Muscle layer of duodenum (tissue), 2 donors: Measurements from ENCODE around the gene TOP2A.
"Not testable (repeated sequence)": the region's sequence is repeated elsewhere in the genome, so short reads cannot be mapped to it uniquely, and the experiment has no call there.

Experiments
- H3K27ac ChIP-seq: one replicate; pipeline ENCODE4 v1.7.0; 2013; ENCODE audit warnings: mild to moderate bottlenecking, low read length
- H3K27me3 ChIP-seq: one replicate; pipeline ENCODE4 v1.7.0; 2013; ENCODE audit warnings: low read depth, mild to moderate bottlenecking, control low read depth, low read length
- H3K36me3 ChIP-seq, 2 donors: one replicate each; pipeline ENCODE4 v1.7.0; 2013; ENCODE audit warnings: low read length in 2 of 2, control low read depth in 1 of 2, mild to moderate bottlenecking in 1 of 2; ENCODE audit not compliant: insufficient read depth in 2 of 2, control insufficient read depth in 1 of 2
- H3K4me1 ChIP-seq, 2 donors: one replicate each; pipeline ENCODE4 v1.7.0; 2013; ENCODE audit warnings: low read length in 2 of 2, mild to moderate bottlenecking in 2 of 2, control low read depth in 1 of 2, moderate library complexity in 1 of 2; ENCODE audit not compliant: insufficient read depth in 2 of 2, control insufficient read depth in 1 of 2
- H3K4me3 ChIP-seq, 2 donors: one replicate each; pipeline ENCODE4 v1.7.0; 2013; ENCODE audit warnings: low read length in 2 of 2, low read depth in 1 of 2, mild to moderate bottlenecking in 1 of 2
- H3K9me3 ChIP-seq, 2 donors: one replicate each; pipeline ENCODE4 v1.7.0; 2013; ENCODE audit warnings: low read length in 2 of 2, control low read depth in 1 of 2, mild to moderate bottlenecking in 1 of 2; ENCODE audit not compliant: control insufficient read depth in 1 of 2
- donor health status: healthy.

The TOP2A gene

DNA sequence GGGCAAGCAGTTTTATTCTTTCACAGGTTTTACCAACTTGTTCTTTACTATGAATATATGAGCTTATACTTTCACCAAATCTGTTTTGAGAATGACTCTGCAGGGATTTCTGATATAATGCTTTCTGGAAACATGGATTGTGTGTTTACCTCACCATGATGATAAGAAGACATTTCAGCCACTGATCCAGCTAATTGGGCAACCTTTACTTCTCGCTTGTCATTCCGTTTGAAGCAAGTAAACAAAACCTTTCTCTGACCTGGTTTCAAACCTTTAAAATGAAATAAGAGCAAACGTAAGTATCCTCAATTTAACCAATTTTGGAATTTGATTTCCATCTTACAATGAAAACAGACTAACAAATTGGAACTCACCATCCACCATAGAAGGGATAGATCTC, 13.7 kb downstream of the TOP2A start:
- Histone ChIP-seq H3K9me3 (no peaks in the 10 kb centered on the region), H3K36me3 (no peaks in the 10 kb centered on the region), H3K27ac (no peak overlapping the region), H3K27me3 (no peaks in the 10 kb centered on the region), H3K4me1 (no peaks in the 10 kb centered on the region), H3K4me3 (no peak overlapping the region)

DNA sequence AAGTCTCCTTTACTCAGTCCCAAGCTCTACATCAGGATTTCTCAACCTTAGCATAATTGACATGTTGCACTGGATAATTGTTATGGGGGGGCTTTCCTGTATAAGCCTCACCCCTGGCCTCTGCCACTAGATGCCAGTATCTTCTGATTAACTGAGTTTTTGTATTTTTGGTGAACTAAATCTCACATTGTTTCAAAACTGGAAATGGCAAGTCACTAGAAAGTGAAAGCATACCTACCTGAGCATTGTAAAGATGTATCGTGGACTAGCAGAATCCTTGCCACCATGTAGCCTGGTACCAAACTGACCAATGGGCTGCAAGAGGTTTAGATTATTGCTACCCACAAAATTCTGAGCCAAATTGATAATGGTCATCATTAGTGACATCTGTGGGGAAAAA, 15.0 kb downstream of the TOP2A start:
- Histone ChIP-seq H3K9me3 (no peaks in the 10 kb centered on the region), H3K27ac (no peak overlapping the region), H3K4me3 (no peak overlapping the region), H3K36me3 (no peaks in the 10 kb centered on the region), H3K27me3 (no peaks in the 10 kb centered on the region), H3K4me1 (no peaks in the 10 kb centered on the region)

DNA sequence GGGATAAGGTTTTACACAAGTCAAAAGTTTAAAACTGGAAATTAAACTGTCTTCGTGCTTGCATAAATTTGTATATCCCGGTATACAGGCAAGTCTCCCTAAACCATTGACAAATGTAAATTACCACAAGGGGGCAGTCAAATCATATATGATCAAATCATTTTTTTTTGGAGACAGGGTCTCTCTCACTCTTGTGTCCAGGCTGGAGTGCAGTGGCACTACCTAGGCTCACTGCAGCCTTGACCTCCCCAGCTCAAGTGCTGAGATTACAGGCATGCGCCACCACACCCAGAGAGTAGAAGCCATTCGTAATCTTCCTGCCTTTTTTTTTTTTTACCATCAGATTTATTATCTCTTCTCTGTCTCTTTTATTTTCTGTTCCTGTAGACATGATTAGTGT, 18.5 kb downstream of the TOP2A start:
- no peaks in the 10 kb centered on the region for H3K4me1 ChIP-seq
- H3K9me3 ChIP-seq, result no peaks in the 10 kb centered on the region
- H3K27me3 ChIP-seq, result no peaks in the 10 kb centered on the region
- no peaks in the 10 kb centered on the region for H3K36me3 ChIP-seq
- H3K4me3 ChIP-seq, result no peak overlapping the region
- H3K27ac ChIP-seq, result no peak overlapping the region

DNA sequence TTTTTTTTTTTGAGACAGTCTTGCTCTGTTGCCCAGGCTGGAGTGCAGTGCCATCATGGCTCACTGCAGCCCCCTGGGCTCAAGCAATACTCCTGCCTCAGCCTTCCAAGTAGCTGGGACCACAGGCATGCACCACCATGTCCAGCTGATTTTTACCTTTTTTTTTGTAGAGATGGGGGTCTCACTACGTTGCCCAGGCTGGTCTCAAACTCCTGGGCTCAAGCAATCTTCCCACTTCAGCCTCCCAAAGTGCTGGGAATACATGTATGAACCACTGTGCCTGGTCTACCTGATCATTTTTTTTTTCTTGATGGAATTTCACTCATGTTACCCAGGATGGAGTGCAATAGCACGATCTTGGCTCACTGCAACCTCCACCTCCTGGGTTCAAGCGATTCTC, 31.1 kb downstream of the TOP2A start:
- H3K9me3 ChIP-seq, result not testable (repeated sequence)

DNA sequence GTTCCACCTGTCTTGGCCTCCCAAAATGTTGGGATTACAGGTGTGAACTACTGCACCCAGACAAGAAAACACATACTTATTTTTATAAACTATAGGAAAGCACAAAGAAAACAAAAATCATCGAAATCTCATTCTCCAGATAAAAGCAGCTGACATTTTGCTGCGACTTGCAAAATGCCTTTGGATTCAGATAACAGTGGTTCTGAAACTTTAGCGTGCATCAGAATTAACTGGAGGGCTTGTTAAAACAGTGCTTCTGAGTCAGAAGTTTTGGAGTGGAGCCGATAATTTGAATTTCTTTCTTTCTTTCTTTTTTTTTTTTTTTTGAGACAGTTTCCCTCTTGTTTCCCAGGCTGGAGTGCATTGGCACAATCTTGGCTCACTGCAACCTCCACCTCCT, 35.4 kb downstream of the TOP2A start:
- H3K27ac ChIP-seq, result no peak overlapping the region
- no peaks in the 10 kb centered on the region for H3K36me3 ChIP-seq
- H3K4me1 ChIP-seq, result no peaks in the 10 kb centered on the region
- H3K4me3 ChIP-seq, result no peak overlapping the region
- no peaks in the 10 kb centered on the region for H3K9me3 ChIP-seq
- no peaks in the 10 kb centered on the region for H3K27me3 ChIP-seq

More for the DNA sequence above, 31.1 kb downstream of the TOP2A start:
- H3K4me1 ChIP-seq, H3K36me3 ChIP-seq, H3K4me3 ChIP-seq, H3K27me3 ChIP-seq, H3K27ac ChIP-seq: not testable (repeated sequence)

DNA sequence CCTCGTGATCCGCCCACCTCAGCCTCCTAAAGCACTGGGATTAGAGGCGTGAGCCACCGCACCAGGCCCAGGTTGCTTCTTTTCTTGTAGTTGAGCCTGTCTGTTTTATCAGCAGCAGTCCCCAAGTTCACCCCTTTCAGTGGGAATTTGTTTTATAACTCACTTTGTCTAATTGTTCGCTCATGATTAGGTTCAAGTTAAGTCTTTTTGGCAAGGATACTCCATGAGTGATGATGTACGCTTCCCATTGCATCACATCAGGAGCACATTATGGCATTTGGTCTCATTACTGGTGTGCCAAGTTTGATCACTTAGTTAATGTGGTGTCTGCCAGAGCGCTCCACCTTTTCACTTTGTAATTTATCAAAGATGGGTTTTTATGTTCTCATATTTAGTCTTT, 38.7 kb downstream of the TOP2A start:
- Histone ChIP-seq H3K4me3 (no peak overlapping the region), H3K27me3 (no peaks in the 10 kb centered on the region), H3K36me3 (no peaks in the 10 kb centered on the region), H3K9me3 (no peaks in the 10 kb centered on the region), H3K27ac (no peak overlapping the region), H3K4me1 (no peaks in the 10 kb centered on the region)

DNA sequence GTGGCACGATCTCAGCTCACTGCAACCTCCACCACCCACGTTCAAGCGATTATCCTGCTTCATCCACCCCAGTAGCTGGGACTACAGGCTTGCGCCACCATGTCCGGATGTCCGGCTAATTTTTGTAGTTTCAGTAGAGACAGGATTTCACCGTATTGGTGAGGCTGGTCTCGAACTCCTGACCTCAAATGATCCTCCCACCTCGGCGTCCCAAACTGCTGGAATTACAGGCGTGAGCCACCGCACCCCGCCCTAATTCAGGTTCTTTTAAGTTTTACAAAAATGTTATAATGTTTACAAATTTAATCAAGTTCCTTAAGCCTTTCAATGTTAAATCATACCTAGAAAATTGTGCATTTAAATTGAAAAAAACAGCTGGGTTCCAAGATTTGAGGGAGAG, 39.9 kb downstream of the TOP2A start:
- H3K27me3 ChIP-seq, result no peaks in the 10 kb centered on the region
- no peak overlapping the region for H3K27ac ChIP-seq
- no peaks in the 10 kb centered on the region for H3K36me3 ChIP-seq
- no peaks in the 10 kb centered on the region for H3K4me1 ChIP-seq
- no peaks in the 10 kb centered on the region for H3K9me3 ChIP-seq
- no peak overlapping the region for H3K4me3 ChIP-seq

DNA sequence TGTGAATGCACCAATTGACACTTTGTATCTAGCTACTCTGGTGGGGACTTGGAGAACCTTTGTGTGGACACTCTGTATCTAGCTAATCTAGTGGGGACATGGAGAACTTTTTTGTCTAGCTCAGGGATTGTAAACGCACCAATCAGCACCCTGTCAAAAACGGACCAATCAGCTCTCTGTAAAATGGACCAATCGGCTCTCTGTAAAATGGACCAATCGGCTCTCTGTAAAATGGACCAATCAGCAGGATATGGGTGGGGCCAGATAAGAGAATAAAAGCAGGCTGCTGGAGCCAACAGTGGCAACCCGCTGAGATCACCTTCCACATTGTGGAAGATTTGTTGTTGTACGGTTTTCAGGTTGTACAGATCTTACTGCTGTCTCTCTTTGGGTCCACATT, 41.2 kb downstream of the TOP2A start:
- not testable (repeated sequence) for H3K36me3 ChIP-seq, H3K9me3 ChIP-seq, H3K4me1 ChIP-seq, H3K27me3 ChIP-seq, H3K27ac ChIP-seq, H3K4me3 ChIP-seq

DNA sequence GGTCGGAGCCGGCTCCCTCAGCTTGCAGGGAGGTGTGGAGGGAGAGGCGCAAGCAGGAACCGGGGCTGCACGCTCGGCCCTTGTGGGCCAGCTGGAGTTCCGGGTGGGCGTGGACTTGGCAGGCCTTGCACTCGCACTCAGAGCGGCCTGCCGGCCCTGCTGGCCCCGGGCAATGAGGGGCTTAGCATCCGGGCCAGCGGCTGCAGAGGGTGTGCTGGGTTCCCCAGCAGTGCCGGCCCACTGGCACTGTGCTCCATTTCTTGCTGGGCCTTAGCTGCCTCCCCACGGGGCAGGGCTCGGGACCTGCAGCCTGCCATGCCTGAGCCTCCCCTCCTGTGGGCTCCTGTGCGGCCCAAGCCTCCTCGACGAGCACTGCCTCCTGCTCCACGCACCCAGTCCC, 41.9 kb downstream of the TOP2A start:
- not testable (repeated sequence) for H3K27me3 ChIP-seq, H3K36me3 ChIP-seq, H3K4me3 ChIP-seq, H3K4me1 ChIP-seq, H3K9me3 ChIP-seq, H3K27ac ChIP-seq

DNA sequence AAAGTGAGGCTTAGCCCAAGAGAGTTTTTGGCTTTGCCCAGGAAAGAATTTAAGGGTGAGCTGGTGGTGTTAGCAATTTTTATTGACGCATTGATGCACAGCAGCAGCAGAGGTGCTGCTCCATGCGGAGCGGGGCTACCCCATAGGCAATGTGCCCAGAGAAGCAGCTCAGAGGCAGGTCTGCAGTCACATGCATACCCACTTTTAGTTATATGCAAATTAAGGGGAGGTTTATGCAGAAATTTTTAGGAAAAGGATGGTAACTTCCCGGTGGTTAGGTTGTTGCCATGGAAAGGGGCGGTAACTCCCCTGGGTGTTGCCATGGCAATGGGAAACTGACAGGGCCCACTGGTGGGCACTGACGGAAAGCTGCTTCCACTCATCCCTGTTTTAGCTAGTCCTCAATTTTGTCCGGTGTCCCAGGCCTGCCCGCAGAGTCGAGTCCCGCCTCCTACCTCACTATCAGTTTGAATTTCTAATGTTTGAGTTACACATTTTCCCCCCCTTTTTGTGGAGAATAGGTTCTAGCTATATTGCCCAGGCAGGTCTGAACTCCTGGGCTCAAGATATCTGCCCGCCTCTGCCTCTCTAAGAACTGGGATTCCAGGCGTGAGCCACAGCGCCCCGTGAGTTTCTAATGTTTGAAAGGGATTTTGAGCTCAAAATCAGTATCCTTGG, 42.7 kb downstream of the TOP2A start:
- H3K4me1 ChIP-seq, result no peaks in the 10 kb centered on the region
- no peaks in the 10 kb centered on the region for H3K36me3 ChIP-seq
- no peak overlapping the region for H3K4me3 ChIP-seq
- H3K27ac ChIP-seq, result no peak overlapping the region
- H3K9me3 ChIP-seq, result no peaks in the 10 kb centered on the region
- no peaks in the 10 kb centered on the region for H3K27me3 ChIP-seq

DNA sequence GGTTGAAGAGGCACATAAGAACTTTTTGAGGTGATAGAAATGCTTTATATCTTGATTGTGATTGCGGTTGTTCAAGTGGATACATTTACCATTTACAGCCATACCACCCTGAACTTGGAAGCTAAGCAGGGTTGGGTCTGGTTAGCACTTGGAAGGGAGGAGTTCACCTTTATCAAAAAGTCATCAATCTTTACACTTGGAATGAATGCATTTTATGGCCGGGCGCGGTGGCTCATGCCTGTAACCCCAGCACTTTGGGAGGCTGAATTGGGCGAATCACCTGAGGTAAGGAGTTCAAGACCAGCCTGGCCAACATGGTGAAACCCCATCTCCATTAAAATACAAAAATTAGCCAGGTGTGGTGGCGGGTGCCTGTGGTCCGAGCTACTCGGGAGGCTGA, 43.7 kb downstream of the TOP2A start:
- no peaks in the 10 kb centered on the region for H3K9me3 ChIP-seq
- no peak overlapping the region for H3K4me3 ChIP-seq
- no peaks in the 10 kb centered on the region for H3K36me3 ChIP-seq
- H3K4me1 ChIP-seq, result no peaks in the 10 kb centered on the region
- no peak overlapping the region for H3K27ac ChIP-seq
- H3K27me3 ChIP-seq, result no peaks in the 10 kb centered on the region

DNA sequence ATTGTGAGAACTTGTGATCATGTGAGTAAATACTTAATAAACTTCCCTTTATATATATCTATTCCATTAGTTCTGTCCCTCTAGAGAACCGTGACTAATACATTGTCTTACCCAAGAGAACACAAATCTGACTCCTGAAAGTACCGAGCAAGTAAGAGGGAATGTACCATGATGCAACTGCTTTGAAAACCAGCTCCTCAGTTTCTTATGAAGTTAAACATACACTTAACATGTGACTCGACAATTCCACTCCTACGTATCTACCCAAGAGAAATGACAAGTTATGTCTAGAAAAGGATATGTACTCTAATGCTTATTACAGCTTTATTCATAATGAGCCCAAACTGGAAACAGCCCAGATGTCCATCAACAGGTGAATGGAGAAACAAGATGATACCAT, 44.4 kb downstream of the TOP2A start:
- H3K9me3 ChIP-seq, result no peaks in the 10 kb centered on the region
- no peaks in the 10 kb centered on the region for H3K27me3 ChIP-seq
- H3K4me1 ChIP-seq, result no peaks in the 10 kb centered on the region
- no peak overlapping the region for H3K4me3 ChIP-seq
- no peak overlapping the region for H3K27ac ChIP-seq
- H3K36me3 ChIP-seq, result no peaks in the 10 kb centered on the region
